HEK293T (cell line): ENCODE data around the gene RALB.
A peak's percentile ranks its signal among the peaks of the same experiment; 100 is the strongest.

Experiments used
- CTCF ChIA-PET: fragments of 350-600 bp; formaldehyde crosslinking; extraction: SDS; loops from one replicate; lab custom pipeline; 2021; ENCODE audit warnings: antibody characterized with exemption, inconsistent platforms; lab: Yijun Ruan, JAX
- POLR2A ChIA-PET: fragments of 350-600 bp; formaldehyde crosslinking; extraction: SDS; loops from one replicate; lab custom pipeline; 2020; ENCODE audit warnings: antibody characterized with exemption, inconsistent platforms; lab: Yijun Ruan, JAX
- DNase-seq: peaks from one replicate; pipeline ENCODE4 v3.0.0; 2012; ENCODE audit warnings: mixed read lengths; ENCODE audit errors: extremely low spot score
- ARNT ChIP-seq: fragments of 450-650 bp; IDR thresholded peaks from 2 replicates; pipeline ENCODE4 v1.6.1; 2017; ENCODE audit warnings: mild to moderate bottlenecking
- BHLHE40 ChIP-seq: fragments of 450-650 bp; IDR thresholded peaks from 2 replicates; pipeline ENCODE4 v1.6.1; 2016; ENCODE audit warnings: mild to moderate bottlenecking, moderate library complexity, borderline replicate concordance
- CTBP1 ChIP-seq: fragments of 450-650 bp; IDR thresholded peaks from 2 replicates; pipeline ENCODE4 v1.6.1; 2016; ENCODE audit warnings: borderline replicate concordance
- ELF4 ChIP-seq: fragments of 450-650 bp; IDR thresholded peaks from 2 replicates; pipeline ENCODE4 v1.6.1; 2017; ENCODE audit warnings: antibody characterized with exemption
- FOXA1 ChIP-seq: fragments of 450-650 bp; IDR thresholded peaks from 2 replicates; pipeline ENCODE4 v1.6.1; 2016; ENCODE audit warnings: mild to moderate bottlenecking
- FOXK2 ChIP-seq: fragments of 450-650 bp; IDR thresholded peaks from 2 replicates; pipeline ENCODE4 v1.6.1; 2016; ENCODE audit warnings: mild to moderate bottlenecking
- FOXM1 ChIP-seq: fragments of 450-650 bp; IDR thresholded peaks from 2 replicates; pipeline ENCODE4 v1.6.1; 2017; ENCODE audit warnings: mild to moderate bottlenecking, borderline replicate concordance
- HDGF ChIP-seq: fragments of 450-650 bp; IDR thresholded peaks from 2 replicates; pipeline ENCODE4 v1.6.1; 2017; ENCODE audit warnings: antibody characterized with exemption, borderline replicate concordance
- L3MBTL2 ChIP-seq: fragments of 450-650 bp; conservative IDR thresholded peaks from 2 replicates; pipeline ENCODE4 v1.6.1; 2016; ENCODE audit warnings: mild to moderate bottlenecking
- LEF1 ChIP-seq: fragments of 450-650 bp; IDR thresholded peaks from 2 replicates; pipeline ENCODE4 v1.6.1; 2017; ENCODE audit warnings: mild to moderate bottlenecking, borderline replicate concordance
- NFRKB ChIP-seq: fragments of 450-650 bp; IDR thresholded peaks from 2 replicates; pipeline ENCODE4 v1.6.1; 2016; ENCODE audit warnings: mild to moderate bottlenecking, moderate library complexity
- SP1 ChIP-seq: fragments of 450-650 bp; IDR thresholded peaks from 2 replicates; pipeline ENCODE4 v1.6.1; 2017
- SUZ12 ChIP-seq: fragments of 450-650 bp; IDR thresholded peaks from 2 replicates; pipeline ENCODE4 v1.6.1; 2016; ENCODE audit warnings: mild to moderate bottlenecking
- TARDBP ChIP-seq: fragments of 450-650 bp; IDR thresholded peaks from 2 replicates; pipeline ENCODE4 v1.6.1; 2016
- ZNF384 ChIP-seq: fragments of 450-650 bp; IDR thresholded peaks from 2 replicates; pipeline ENCODE4 v1.6.1; 2016
- TF ChIP-seq, protein P1 (sequence below): fragments of 450-650 bp; IDR thresholded peaks from 2 replicates; pipeline ENCODE4 v1.6.1; 2016

The RALB gene

DNA sequence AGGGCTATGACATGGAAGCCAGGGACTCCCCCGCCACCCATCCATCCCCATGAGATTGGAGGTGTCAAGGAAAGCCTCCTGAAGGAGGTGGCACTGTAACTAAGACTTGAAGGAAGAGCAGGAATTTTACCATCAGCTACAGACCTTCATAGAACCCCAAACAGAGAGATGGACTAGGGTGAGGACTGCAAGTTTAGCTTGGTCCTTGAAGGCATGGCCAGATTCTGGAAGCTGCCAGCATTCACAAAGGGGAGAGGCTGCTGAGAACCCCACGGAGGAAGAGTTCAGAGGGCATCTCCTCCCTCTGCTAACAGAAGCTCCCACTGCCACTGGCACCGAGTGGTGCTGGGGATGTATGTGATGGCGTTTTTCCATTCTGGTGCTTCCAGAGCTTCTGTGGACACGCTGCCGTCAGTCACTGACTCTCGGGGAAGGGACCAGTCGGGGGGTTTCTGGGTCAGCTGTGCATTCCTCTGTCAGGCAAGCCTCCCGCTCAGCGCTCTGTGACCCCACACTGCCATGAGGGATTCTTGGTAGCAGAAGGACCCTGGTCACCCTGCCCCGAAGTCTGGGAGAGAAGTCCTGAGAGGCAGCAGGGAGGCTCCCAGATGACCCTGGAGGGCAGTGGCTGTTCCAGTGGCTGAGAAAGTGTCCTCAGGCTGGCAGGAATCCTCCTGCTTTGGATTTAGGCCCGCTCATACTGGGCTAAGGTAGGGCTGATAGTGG, 47.5 kb upstream of the RALB start:
- POLR2A ChIA-PET = no interaction called here
- no peak for DNase-seq
- CTCF ChIA-PET = interaction anchor here (0.7 to 1.3 kb wide), 3 partner anchors 107 to 461 kb away, joined by 3 to 6 read pairs (median 3); no protein-coding TSS in a partner anchor
- TF ChIP-seq CTBP1 (no peak), ELF4 (no peak), BHLHE40 (no peak), ZNF384 (no peak), FOXK2 (no peak), FOXA1 (no peak), SUZ12 (no peak), NFRKB (no peak), TARDBP (no peak), ARNT (no peak), LEF1 (no peak), HDGF (no peak), L3MBTL2 (no peak), SP1 (no peak), FOXM1 (no peak)
- TF ChIP-seq, protein P1, sequence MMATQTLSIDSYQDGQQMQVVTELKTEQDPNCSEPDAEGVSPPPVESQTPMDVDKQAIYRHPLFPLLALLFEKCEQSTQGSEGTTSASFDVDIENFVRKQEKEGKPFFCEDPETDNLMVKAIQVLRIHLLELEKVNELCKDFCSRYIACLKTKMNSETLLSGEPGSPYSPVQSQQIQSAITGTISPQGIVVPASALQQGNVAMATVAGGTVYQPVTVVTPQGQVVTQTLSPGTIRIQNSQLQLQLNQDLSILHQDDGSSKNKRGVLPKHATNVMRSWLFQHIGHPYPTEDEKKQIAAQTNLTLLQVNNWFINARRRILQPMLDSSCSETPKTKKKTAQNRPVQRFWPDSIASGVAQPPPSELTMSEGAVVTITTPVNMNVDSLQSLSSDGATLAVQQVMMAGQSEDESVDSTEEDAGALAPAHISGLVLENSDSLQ = no peak

DNA sequence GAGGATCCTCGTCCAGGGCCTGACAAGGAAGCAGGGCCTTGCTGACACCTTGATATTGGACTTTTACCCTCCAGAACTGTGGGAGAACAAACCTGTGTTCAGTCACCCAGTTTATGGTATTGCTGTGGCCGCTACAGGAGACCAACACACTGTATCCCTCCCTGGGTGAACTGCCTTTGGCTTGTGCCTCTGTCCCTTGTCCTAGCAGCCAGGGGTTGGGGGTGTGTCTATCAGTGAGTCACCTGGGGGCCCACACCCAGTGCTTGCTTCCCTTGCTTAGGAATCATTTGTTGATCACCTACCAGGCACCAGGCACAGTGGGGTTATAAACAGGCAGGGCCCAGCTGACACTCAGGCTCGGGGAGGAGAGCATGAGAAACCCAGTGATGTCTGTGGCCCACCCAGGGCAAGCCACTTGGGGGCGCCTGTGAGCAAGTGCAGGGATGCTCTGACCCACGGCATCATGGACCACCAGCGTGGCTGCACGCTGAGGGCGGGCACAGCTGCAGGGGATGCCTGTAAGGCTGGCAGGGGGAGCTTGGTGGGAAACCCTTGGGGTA, 46.5 kb upstream of the RALB start:
- ChIA-PET POLR2A (no interaction called here), CTCF (interaction anchor here (0.6 to 1.7 kb wide), 4 partner anchors 8 to 126 kb away, joined by 3 to 7 read pairs (median 4); no protein-coding TSS in a partner anchor)
- no peak for TF ChIP-seq LEF1
- TF ChIP-seq TARDBP = no peak
- TF ChIP-seq L3MBTL2 = no peak
- no peak for TF ChIP-seq FOXA1
- no peak for TF ChIP-seq ZNF384
- TF ChIP-seq SUZ12 = no peak
- TF ChIP-seq NFRKB = no peak
- no peak for TF ChIP-seq ARNT
- no peak for TF ChIP-seq FOXK2
- no peak for TF ChIP-seq SP1
- TF ChIP-seq FOXM1 = no peak
- TF ChIP-seq, protein P1 = no peak
- TF ChIP-seq HDGF = no peak
- DNase-seq = peak; percentile 68

DNA sequence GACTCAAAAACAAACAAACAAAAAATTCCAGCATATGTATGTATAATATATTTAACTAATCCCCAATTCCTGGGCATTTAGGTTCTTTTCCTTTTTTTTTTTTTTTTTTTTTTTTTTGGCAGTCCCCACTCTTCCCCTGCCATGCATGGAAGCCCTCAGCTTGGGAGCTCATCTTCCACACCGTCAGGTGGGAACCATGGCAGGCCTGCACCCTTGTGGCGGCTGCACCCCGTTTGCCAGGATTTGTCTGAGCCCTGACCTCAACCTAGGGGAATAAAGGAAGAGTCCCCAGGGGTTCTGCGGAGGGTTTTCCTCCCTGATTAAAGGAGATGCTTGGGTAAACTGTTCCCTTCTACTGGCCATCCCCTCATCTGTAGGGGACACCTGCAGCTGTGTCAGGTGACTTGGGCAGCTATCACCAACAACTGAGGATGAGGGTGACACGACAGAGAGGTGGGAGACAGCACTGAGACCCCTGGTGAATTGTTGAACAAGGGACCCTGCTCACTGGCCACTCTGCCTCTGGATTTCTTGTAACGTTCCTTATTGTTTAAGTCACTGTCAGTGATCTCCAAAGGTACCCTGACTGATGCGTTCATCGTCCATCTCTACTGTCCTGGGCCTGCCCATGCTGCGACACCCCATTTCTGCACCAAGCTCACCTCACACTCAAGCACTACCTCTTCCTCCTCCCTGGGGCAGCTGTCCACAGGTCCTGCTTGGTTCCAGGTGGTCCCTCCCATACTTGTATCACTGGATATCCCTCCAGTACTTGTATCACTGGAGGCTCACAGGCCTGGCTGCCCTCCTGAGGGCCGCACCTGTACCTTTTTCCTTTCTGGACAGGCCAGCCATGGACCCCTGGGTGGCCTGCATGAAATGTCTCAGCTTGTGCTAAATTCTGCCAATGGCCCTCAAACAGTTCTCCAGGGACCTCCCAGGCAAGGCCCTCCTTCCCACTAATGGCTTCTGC, 44.0 kb upstream of the RALB start:
- TF ChIP-seq FOXM1 (no peak), ZNF384 (no peak), SUZ12 (no peak), FOXA1 (no peak), NFRKB (no peak), BHLHE40 (no peak), L3MBTL2 (no peak), CTBP1 (no peak), TARDBP (no peak), HDGF (no peak), FOXK2 (no peak), ELF4 (no peak), ARNT (no peak), SP1 (no peak), LEF1 (no peak)
- TF ChIP-seq, protein P1 = no peak
- POLR2A ChIA-PET = interaction anchor here (1.6 kb wide), 1 partner anchor 14 kb away, joined by 7 read pairs; the partner anchor contains the start of gene TMEM185B
- CTCF ChIA-PET = interaction anchor here (1.2 kb wide), 1 partner anchor 34 kb away, joined by 4 read pairs; no protein-coding TSS in a partner anchor
- DNase-seq = no peak

DNA sequence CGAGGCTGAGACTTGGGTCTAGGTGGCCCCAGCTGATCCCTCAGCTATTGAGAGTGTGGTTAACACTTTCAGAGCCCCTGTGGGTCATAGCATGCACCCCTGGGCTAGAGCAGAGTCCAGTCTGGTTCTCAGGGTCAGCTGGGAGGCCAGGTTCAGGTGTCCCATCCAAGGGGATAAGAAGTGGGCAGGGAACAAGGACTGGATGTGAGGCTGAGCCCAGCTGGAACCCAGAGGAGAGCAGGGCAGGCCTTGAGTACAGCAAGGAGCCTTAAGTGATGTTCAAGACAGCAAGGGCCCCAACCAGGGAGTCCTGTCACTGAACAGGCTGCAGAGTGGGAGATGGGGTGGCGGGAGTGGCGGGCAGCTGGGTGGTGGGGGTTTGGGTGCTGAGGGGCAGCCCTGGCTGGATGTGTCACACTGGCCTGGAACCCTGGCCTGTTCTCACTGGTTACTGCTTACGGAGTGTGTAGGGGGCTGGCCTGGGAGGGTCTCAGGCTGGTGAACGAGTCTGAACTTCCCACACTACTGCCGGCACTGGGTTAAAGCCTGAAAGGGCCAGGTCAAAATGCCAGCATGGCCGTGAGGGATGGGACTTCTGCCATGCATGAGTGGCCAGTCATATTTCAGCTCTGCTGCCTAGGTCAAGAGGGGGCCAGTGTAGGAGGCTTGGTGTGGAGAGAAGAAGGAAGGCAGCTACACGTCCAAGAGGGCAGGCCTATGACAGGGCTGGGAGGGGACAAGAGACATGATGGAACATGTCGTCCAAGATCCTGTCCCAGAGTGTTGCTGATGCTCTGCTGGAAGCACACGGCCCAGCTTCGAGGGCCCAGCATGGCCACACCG, 43.0 kb upstream of the RALB start:
- POLR2A ChIA-PET = interaction anchor here (0.9 to 1.6 kb wide), 2 partner anchors 13 to 14 kb away, joined by 3 to 7 read pairs; partner anchors contain the start of gene TMEM185B
- CTCF ChIA-PET = no interaction called here
- TF ChIP-seq, protein P1 = no peak
- TF ChIP-seq TARDBP = no peak
- TF ChIP-seq ARNT = no peak
- no peak for TF ChIP-seq ZNF384
- TF ChIP-seq HDGF = no peak
- no peak for TF ChIP-seq FOXK2
- TF ChIP-seq CTBP1 = no peak
- no peak for TF ChIP-seq FOXA1
- TF ChIP-seq BHLHE40 = no peak
- no peak for TF ChIP-seq FOXM1
- no peak for TF ChIP-seq SUZ12
- TF ChIP-seq NFRKB = no peak
- no peak for TF ChIP-seq SP1
- no peak for DNase-seq
